Lung microvascular endothelial cell (primary cell): ENCODE results near the gene CCDC78. TPM values are rescaled to one million over a fixed set of nuclear protein-coding genes. Genes with fewer than 3 reads are reported as not detected.
A peak's percentile ranks its signal among the peaks of the same experiment; 100 is the strongest.

Experiments
- DNase-seq, 2 donors: peaks; one replicate each; pipeline versions ENCODE4 v3.0.0 to v3.0.0-alpha.2; 2010; ENCODE audit warnings: low read depth in 2 of 2
- total RNA-seq: library from RNA; depleted of rRNA; stranded (reverse); fragments of >200 nt; gene quantifications from 2 replicates; pipeline ENCODE4 v1.2.1, GENCODE V29; 2014

Gene CCDC78
- total RNA-seq, 1 donor from 2014 or later = 0.40 TPM

DNA sequence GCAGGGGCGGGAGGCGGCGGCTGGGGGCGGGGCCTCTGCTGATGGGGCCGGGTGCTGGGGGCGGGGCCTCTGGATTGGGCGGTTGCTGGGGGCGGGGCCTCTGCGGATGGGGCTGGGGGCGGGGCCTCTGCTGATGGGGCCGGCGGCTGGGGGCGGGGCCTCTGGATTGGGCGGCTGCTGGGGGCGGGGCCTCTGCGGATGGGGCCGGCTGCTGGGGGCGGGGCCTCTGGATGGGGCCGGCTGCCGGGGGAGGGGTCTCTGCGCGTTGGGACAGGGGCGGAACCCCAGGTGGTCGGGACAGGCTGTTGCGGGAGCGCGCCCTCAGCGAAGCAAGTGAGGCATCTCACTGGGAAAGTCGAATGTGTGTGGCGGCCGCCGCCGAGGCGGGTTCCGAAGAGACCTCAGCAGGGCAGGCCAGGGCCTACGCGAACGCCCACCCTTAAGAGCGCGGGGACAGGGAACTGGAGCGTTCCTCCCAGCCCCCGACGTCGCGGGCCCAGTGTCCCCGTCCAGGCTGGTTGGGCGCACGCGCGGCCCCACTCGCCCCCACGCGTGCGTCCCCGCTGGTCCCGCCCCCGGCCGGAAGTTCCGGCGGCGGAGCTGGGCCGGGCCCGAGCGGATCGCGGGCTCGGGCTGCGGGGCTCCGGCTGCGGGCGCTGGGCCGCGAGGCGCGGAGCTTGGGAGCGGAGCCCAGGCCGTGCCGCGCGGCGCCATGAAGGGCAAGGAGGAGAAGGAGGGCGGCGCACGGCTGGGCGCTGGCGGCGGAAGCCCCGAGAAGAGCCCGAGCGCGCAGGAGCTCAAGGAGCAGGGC, 46.2 kb downstream of the CCDC78 start, which contains the start of gene STUB1:
STUB1 (plus strand) TSS at position 597 of the 811 bp plus-strand sequence; CDS start at position 713, 116 bp downstream.
- peak; percentile 90 to 95 for DNase-seq

DNA sequence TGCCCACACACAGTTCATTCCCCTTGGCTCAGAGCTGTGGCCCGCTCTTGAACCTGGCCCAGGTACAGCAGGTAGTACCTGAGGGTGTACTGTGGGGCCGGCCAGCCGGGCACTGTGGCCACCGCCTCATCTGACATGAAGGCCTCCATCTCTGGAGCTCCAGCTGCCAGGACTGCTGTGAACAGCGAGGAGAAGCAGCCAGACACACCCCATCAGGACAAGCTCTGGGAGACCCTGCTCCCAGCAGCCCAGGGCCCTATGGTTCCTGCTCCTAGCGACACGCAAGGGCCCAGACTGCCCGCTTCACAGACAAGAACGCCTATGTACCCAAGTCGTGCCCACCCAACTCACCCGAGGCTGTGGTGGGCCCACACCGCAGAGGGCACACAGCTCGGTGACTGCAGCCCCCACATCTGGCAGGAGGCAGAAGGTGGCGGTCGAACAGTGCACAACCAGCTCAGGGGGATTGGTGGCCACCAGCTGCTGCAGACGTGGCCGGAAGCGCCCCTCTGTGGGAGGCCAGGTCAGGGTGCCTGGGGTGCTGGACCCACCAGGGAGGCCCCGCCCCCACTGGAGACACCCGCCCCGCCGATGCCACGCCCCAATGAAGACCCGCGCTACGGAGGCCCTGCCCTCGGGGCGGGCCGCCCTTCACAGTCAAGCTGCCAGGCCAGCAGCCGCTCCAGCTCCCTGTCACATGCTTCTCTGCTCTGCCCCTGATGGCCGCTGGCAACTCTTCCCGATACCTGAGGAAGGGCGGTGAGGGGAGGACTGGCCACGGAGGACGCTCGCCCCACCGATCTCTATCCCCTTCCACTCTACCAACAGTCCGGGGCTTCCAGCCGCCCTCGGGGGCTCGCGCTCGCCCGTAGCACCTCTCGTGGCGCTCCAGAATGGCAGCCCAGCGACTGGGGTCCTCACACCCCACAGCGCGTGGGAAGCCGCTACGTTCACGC, 47.1 kb downstream of the CCDC78 start:
- peak; percentile 49 to 77 for DNase-seq

DNA sequence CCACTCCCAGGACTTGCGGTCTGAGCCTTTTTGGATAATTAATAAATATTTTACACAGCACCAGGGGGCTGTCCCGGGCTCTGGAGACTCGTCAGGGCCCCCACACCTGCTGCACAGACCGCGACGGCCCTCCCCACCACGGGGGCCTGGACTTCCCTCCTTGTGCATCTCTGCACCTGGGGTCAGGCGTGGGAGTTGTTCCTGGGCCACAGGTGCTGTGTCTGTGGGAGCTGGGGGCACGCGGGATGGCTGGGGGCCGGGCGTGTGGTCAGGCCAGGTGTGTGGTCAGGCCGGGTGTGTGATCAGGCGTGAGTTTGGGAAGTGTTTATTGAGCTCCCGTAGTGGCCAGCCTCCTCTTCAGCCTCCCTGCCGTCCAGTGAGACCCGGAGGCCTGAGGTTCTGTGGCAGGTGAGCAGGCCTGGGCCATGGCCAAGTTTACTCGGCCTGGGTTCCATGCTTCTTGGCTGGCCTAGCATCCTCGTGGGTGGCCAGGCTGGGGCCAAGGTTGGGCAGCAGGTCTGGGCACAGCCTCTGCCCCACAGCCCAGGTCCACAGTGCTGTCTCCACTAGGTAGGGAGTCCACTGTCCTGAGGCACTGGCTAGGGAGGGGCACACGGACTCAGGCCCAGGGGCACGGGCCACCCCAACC, 47.9 kb downstream of the CCDC78 start:
- no peak for DNase-seq

DNA sequence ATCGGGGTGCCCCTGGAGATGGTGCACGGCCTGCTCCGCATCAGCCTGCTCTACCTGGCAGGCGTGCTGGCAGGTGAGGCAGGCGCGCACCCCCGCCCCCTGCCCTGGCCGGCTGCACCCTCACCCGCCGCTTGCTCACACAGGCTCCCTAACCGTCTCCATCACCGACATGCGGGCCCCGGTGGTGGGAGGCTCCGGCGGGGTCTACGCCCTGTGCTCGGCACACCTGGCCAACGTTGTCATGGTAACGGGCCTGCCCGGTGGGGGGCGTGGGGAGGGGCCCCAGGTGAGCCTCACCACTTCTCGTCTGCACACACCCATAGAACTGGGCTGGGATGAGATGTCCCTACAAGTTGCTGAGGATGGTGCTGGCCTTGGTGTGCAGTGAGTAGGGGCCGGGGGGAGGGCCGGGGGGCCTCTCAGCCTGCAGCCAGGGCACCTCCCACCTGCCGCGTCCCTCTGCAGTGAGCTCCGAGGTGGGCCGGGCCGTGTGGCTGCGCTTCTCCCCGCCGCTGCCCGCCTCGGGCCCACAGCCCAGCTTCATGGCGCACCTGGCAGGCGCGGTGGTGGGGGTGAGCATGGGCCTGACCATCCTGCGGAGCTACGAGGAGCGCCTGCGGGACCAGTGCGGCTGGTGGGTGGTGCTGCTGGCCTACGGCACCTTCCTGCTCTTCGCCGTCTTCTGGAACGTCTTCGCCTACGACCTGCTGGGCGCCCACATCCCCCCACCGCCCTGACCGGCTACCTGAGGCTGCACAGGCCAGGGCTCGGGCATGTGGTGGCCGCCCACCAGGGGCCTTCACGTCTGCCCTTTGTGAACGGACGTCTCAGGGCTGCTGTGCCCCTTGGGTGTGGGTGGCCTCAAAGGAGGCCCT, 48.7 kb downstream of the CCDC78 start:
- no peak for DNase-seq

DNA sequence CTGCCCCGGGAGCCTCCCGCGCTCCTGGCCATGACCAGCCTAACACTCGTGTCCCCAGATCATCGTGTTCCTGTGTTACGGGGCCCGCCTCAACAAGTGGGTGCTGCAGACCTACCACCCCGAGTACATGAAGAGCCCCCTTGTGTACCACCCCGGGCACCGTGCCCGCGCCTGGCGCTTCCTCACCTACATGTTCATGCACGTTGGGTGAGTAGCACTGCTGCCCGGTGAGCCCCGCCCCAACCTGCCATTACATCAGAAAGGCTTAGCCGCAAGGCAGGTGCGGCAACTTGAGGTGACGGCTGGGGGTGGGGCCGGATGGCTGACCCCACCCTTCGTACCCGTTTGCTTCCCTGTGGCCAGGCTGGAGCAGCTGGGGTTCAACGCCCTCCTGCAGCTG, 49.3 kb downstream of the CCDC78 start:
- DNase-seq = no peak

DNA sequence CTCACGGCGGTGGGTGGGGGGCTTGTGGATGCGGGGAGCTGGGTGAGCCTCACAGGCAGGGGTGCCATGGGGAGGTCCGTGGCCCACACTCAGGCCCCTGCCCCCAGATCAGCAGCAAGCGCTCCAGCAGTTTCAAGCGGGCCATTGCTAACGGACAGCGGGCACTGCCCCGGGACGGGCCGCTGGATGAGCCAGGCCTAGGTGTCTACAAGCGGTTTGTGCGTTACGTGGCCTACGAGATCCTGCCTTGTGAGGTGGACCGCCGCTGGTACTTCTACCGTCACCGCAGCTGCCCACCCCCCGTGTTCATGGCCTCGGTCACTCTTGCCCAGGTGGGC, 49.7 kb downstream of the CCDC78 start:
- DNase-seq = no peak

DNA sequence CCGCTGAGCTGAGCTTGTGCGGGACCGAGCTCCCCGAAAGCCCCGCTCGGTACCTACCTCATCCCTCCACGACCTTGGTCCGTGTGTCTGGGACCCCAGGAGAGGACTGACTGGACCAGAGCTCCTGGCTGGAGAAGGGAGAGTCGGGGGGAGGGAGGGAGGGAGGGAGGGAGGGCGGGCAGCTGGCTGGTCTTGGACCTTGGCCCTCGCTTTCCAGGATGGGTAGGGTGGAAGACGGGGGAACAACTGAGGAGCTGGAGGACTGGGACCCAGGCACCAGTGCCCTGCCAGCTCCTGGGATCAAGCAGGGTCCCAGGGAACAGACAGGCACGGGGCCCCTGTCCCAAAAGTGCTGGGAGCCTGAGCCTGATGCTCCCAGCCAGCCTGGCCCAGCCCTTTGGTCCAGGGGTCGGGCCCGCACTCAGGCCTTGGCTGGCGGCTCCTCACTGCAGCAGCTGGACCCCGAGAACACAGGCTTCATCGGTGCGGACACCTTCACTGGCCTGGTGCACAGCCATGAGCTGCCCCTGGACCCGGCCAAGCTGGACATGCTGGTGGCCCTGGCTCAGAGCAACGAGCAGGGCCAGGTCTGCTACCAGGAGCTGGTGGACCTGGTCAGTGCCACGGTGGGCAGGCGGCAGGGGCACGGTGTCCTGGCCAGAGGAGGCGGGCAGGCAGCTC, 50.2 kb downstream of the CCDC78 start:
- no peak for DNase-seq

GRCh38 chr16:674968-675883, 51.0 kb downstream of the CCDC78 start, which contains the start of gene RHBDL1:
TSS of gene RHBDL1 (plus strand) at chr16:675671. CDS start at chr16:675791, 120 bp downstream.
- peak in 1 of 2 donors; percentile 18 for DNase-seq

DNA sequence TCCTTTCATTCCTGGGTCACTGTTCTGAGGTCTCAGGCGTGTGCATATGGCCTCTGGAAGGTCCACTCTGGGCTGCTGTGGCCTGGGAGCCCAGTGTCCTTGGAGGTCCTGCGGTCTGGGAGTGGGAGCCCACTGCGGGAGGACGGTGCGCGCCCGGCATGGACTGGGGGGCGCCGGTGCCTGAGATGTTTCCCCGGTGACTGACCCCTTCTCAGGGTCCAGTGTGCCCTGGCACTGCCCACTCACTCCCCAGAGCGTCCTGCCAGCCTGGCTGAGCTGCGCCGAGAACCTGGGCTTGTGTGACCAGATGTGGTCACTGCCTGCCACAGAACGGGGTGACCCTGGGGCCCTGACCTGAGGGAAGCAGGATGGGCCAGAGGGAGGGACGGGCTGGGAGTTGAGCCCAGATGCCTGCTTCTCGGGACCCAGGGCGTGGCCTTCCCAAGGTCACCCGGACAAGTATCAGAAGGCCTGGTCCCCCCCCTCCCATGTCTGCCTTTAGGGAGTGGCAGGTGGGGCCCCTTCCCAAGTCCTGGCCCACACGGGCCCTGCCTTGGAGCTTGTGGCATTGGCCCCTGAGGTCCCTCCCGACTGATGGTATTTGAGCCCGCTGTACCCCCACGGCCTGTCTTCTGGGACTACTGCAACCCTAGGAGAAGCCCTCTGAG, 51.9 kb downstream of the CCDC78 start:
- no peak for DNase-seq

DNA sequence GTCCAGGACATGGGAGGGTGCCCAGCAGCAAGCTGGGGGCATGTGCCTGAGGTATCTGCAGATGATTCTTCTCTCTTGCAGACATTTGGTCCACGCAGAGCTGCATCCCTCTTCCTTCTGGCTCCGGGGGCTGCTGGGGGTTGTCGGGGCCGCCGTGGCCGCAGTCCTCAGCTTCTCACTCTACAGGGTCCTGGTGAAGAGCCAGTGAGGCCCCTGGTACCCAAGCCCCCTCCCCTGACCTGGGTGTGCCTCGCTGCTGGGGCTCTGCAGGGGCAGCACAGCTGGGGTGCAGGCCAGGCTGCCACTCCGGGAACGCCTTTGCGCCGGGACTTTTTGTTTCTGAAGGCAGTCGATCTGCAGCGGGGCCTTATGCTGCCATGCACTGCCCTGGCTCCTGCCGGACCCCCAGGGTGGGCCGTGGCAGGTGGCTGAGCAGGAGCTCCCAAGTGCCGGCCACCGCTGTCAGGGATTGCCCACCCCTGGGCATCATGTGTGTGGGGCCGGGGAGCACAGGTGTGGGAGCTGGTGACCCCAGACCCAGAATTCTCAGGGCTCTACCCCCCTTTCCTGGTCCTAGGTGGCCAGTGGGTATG, 52.7 kb downstream of the CCDC78 start:
- no peak for DNase-seq

DNA sequence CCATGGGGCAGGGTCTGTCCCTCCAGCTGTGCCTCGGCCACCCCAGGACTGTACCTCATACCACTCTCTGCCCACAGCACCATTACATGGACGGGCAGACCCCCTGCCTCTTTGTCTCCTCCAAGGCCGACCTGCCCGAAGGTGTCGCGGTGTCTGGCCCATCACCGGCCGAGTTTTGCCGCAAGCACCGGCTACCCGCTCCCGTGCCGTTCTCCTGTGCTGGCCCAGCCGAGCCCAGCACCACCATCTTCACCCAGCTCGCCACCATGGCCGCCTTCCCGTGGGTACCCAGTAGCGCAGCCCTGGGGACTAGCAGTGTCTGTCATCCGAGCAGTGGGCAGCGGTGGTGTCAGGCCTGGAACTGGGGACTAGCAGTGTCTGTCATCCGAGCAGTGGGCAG, 53.4 kb downstream of the CCDC78 start:
- DNase-seq = no peak

Other genes starting within 250 kb of the CCDC78 start
- 15.5 and 20.2 TPM in 2 replicates for gene CAPN15, start 198.7 kb downstream of the CCDC78 start, total RNA-seq
- not detected in 2 replicates for gene PRR35, start 166.0 kb downstream of the CCDC78 start, total RNA-seq
- 2.0 and 2.4 TPM in 2 replicates for gene NHLRC4, start 159.4 kb downstream of the CCDC78 start, total RNA-seq
- 14.2 and 20.2 TPM in 2 replicates for gene PIGQ, start 156.5 kb downstream of the CCDC78 start, total RNA-seq
- 6.8 and 10.9 TPM in 2 replicates for gene RAB40C, start 136.4 kb downstream of the CCDC78 start, total RNA-seq
- gene WFIKKN1, start 95.5 kb downstream of the CCDC78 start, total RNA-seq = under 0.01 and 0.20 TPM in 2 replicates
- gene METTL26, start 90.1 kb downstream of the CCDC78 start, total RNA-seq = 64.5 and 74.0 TPM in 2 replicates
- 10.5 and 11.9 TPM in 2 replicates for gene MCRIP2, start 84.6 kb downstream of the CCDC78 start, total RNA-seq
- gene WDR90, start 77.1 kb downstream of the CCDC78 start, total RNA-seq = 4.2 and 6.1 TPM in 2 replicates
- 20.0 and 25.4 TPM in 2 replicates for gene RHOT2, start 58.3 kb downstream of the CCDC78 start, total RNA-seq
- under 0.01 and 0.22 TPM in 2 replicates for gene RHBDL1, start 50.8 kb downstream of the CCDC78 start, total RNA-seq
- gene STUB1, start 46.0 kb downstream of the CCDC78 start, total RNA-seq = 90.7 and 113 TPM in 2 replicates
- 20.2 and 22.4 TPM in 2 replicates for gene JMJD8, start 42.1 kb downstream of the CCDC78 start, total RNA-seq
- gene WDR24, start 36.0 kb downstream of the CCDC78 start, total RNA-seq = 1.7 and 3.2 TPM in 2 replicates
- gene FBXL16, start 20.6 kb downstream of the CCDC78 start, total RNA-seq = under 0.01 TPM in 2 replicates
- 13.1 and 28.8 TPM in 2 replicates for gene METRN, start 11.3 kb downstream of the CCDC78 start, total RNA-seq
- 20.0 and 31.2 TPM in 2 replicates for gene ANTKMT, start 5.3 kb downstream of the CCDC78 start, total RNA-seq
- gene HAGHL, start 663 bp upstream of the CCDC78 start, total RNA-seq = 4.4 and 5.4 TPM in 2 replicates
- 23.8 and 33.5 TPM in 2 replicates for gene CIAO3, start 14.6 kb upstream of the CCDC78 start, total RNA-seq
- 0.20 TPM in 1 of 2 replicates, not detected in the other for gene MSLN, start 34.3 kb upstream of the CCDC78 start, total RNA-seq
- gene RPUSD1, start 61.9 kb upstream of the CCDC78 start, total RNA-seq = 16.3 and 19.0 TPM in 2 replicates
- gene CHTF18, start 62.2 kb upstream of the CCDC78 start, total RNA-seq = 4.8 and 6.8 TPM in 2 replicates
- not detected in 2 replicates for gene GNG13, start 74.3 kb upstream of the CCDC78 start, total RNA-seq
- gene LMF1, start 244.5 kb upstream of the CCDC78 start, total RNA-seq = 6.3 and 8.9 TPM in 2 replicates